ENCODE measurements around the gene PCDHGA5. TPM values are rescaled to one million over a fixed set of nuclear protein-coding genes. Genes with fewer than 3 reads are reported as not detected.
"Not testable (repeated sequence)": the region's sequence is repeated elsewhere in the genome, so short reads cannot be mapped to it uniquely, and the experiment has no call there.

The PCDHGA5 gene
- total and polyA plus RNA-seq, 10 donors = 0.04 to 3.1 (median 2.2) TPM; not detected in 1

GRCh38 chr5:141412854-141413539 lies 49.0 kb downstream of the PCDHGA5 start, which contains the start of gene PCDHGA10:
PCDHGA10 (plus strand) TSS chr5:141412987; CDS start chr5:141413176, 189 bp downstream.
- peaks cover 0 to 21% (median 5%) of the 10 kb centered on the region in 6 donors for H3K4me1 ChIP-seq
- H3K36me3 ChIP-seq = peaks cover 0 to 6% (median 0%) of the 10 kb centered on the region in 6 donors
- no peak for DNase-seq
- intact Hi-C loops (cut with DNase I; ENCODE audit: low total_unique reads) = no loop called here
- peaks cover 4 to 98% (median 88%) of the 10 kb centered on the region in 8 donors for H3K9me3 ChIP-seq
- no peak within 1 kb of the TSS for H3K27ac ChIP-seq
- 12 to 16% (median 14%) methylated on average over 25 to 31 of the region's 31 CpGs for WGBS, 5 donors
- TF ChIP-seq CTCF (IDR thresholded peaks at IDR 0.05 in 8 of 11, conservative IDR thresholded peaks at IDR 0.05 in 3 of 11) = peak in 9 of 11 experiments; percentile 3 to 65 (median 44)
- no peak for TF ChIP-seq POLR2A (IDR thresholded peaks at IDR 0.05)
- TF ChIP-seq POLR2AphosphoS5 (IDR thresholded peaks at IDR 0.05) = no peak
- peak within 1 kb of the TSS; percentile 11 to 60 (median 32) for H3K4me3 ChIP-seq
- peaks cover 0 to 99% (median 30%) of the 10 kb centered on the region in 7 donors for H3K27me3 ChIP-seq (replicated peaks in 1 of 7)

GRCh38 chr5:141413540-141414069 lies 49.6 kb downstream of the PCDHGA5 start:
- DNase-seq = no peak
- intact Hi-C loops (cut with DNase I; ENCODE audit: low total_unique reads) = no loop called here
- H3K27me3 ChIP-seq (replicated peaks in 1 of 7) = peaks cover 0 to 99% (median 28%) of the 10 kb centered on the region in 7 donors
- no peak overlapping the region for H3K27ac ChIP-seq
- H3K36me3 ChIP-seq = peaks cover 0 to 6% (median 0%) of the 10 kb centered on the region in 6 donors
- H3K4me3 ChIP-seq = peak overlapping the region; percentile 11 to 60 (median 32)
- WGBS, 5 donors = 15 to 21% (median 17%) methylated on average over 25 of the region's 25 CpGs
- peaks cover 4 to 98% (median 88%) of the 10 kb centered on the region in 8 donors for H3K9me3 ChIP-seq
- H3K4me1 ChIP-seq = peaks cover 0 to 21% (median 5%) of the 10 kb centered on the region in 6 donors
- TF ChIP-seq CTCF (IDR thresholded peaks at IDR 0.05 in 8 of 11, conservative IDR thresholded peaks at IDR 0.05 in 3 of 11) (no peak), POLR2AphosphoS5 (IDR thresholded peaks at IDR 0.05) (no peak), POLR2A (IDR thresholded peaks at IDR 0.05) (no peak)

- H3K27ac ChIP-seq, DNase-seq, H3K36me3 ChIP-seq: not testable (repeated sequence)
- WGBS, 5 donors = 24 to 39% (median 30%) methylated on average over 9 to 46 of the region's 46 CpGs
- Histone ChIP-seq H3K4me3 (peak overlapping the region in 1 of 8 donors; percentile 37), H3K4me1 (peaks cover 0 to 21% (median 5%) of the 10 kb centered on the region in 6 donors), H3K27me3 (replicated peaks in 1 of 7) (peaks cover 0 to 99% (median 29%) of the 10 kb centered on the region in 7 donors), H3K9me3 (peaks cover 3 to 98% (median 88%) of the 10 kb centered on the region in 8 donors)
- intact Hi-C loops (cut with DNase I; ENCODE audit: low total_unique reads) = loop anchor here (5.0 kb wide), 1 partner anchor 148 kb away; no protein-coding TSS in a partner anchor
Measured at GRCh38 chr5:141414548-141415274, 50.7 kb downstream of the PCDHGA5 start.

GRCh38 chr5:141415275-141415618 lies 51.3 kb downstream of the PCDHGA5 start:
- intact Hi-C loops (cut with DNase I; ENCODE audit: low total_unique reads) = loop anchor here (5.0 kb wide), 1 partner anchor 147 kb away; no protein-coding TSS in a partner anchor
- peaks cover 0 to 99% (median 27%) of the 10 kb centered on the region in 7 donors for H3K27me3 ChIP-seq (replicated peaks in 1 of 7)
- 18 to 39% (median 23%) methylated on average over 11 to 24 of the region's 24 CpGs for WGBS, 5 donors

More at GRCh38 chr5:141415275-141415618, 51.3 kb downstream of the PCDHGA5 start:
- Histone ChIP-seq H3K4me1 (peaks cover 0 to 21% (median 5%) of the 10 kb centered on the region in 6 donors), H3K9me3 (peaks cover 2 to 98% (median 88%) of the 10 kb centered on the region in 8 donors), H3K4me3 (peak overlapping the region in 1 of 8 donors; percentile 37)
- H3K27ac ChIP-seq, H3K36me3 ChIP-seq, DNase-seq: not testable (repeated sequence)

Other genes starting within 250 kb of the PCDHGA5 start
Only the 30 nearest of the 36 such genes appear.
- 1 to 10 TPM in 5 of 7 donors, under 1 TPM in 2; 0.40 to 4.9 (median 1.5) TPM for gene PCDHB9, start 177.0 kb upstream of the PCDHGA5 start, total RNA-seq
- under 1 TPM; 0.06 to 0.19 (median 0.09) TPM for gene PCDHB9, start 177.0 kb upstream of the PCDHGA5 start, polyA plus RNA-seq
- 1 to 10 TPM in 4 of 7 donors, under 1 TPM in 3; 0.74 to 2.7 (median 1.4) TPM for gene PCDHB10, start 171.8 kb upstream of the PCDHGA5 start, total RNA-seq
- gene PCDHB10, start 171.8 kb upstream of the PCDHGA5 start, polyA plus RNA-seq = under 1 TPM; 0.09 to 0.26 (median 0.15) TPM
- 1 to 10 TPM in 5 of 7 donors, under 1 TPM in 2; 0.68 to 3.4 (median 1.2) TPM for gene PCDHB11, start 164.5 kb upstream of the PCDHGA5 start, total RNA-seq
- gene PCDHB11, start 164.5 kb upstream of the PCDHGA5 start, polyA plus RNA-seq = under 1 TPM; 0.07 to 0.19 (median 0.14) TPM
- 1 to 10 TPM; 1.1 to 2.4 (median 1.8) TPM for gene PCDHB12, start 155.4 kb upstream of the PCDHGA5 start, total RNA-seq
- gene PCDHB12, start 155.4 kb upstream of the PCDHGA5 start, polyA plus RNA-seq = under 1 TPM; 0.11 to 0.16 (median 0.11) TPM
- gene PCDHB13, start 150.2 kb upstream of the PCDHGA5 start, total RNA-seq = 1 to 10 TPM; 1.4 to 6.8 (median 4.0) TPM
- gene PCDHB13, start 150.2 kb upstream of the PCDHGA5 start, polyA plus RNA-seq = under 1 TPM; 0.09 to 0.38 (median 0.12) TPM
- 1 to 10 TPM; 1.6 to 5.9 (median 2.8) TPM for gene PCDHB14, start 140.8 kb upstream of the PCDHGA5 start, total RNA-seq
- under 1 TPM; 0.27 to 0.93 (median 0.30) TPM for gene PCDHB14, start 140.8 kb upstream of the PCDHGA5 start, polyA plus RNA-seq
- gene PCDHB15, start 118.8 kb upstream of the PCDHGA5 start, total RNA-seq = 1 to 10 TPM; 1.7 to 5.6 (median 3.8) TPM
- 1 to 10 TPM in 1 of 3 donors, under 1 TPM in 2; 0.42 to 1.1 (median 0.72) TPM for gene PCDHB15, start 118.8 kb upstream of the PCDHGA5 start, polyA plus RNA-seq
- gene SLC25A2, start 60.1 kb upstream of the PCDHGA5 start, total RNA-seq = 1 to 10 TPM in 6 of 7 donors, under 1 TPM in 1; 0.57 to 3.0 (median 2.2) TPM
- under 1 TPM; 0.05 to 0.22 (median 0.07) TPM for gene SLC25A2, start 60.1 kb upstream of the PCDHGA5 start, polyA plus RNA-seq
- gene TAF7, start 43.4 kb upstream of the PCDHGA5 start, total RNA-seq = 10 to 100 TPM; 67.6 to 80.6 (median 75.7) TPM
- 100 to 1,000 TPM in 2 of 3 donors, 10 to 100 TPM in 1; 91.1 to 112 (median 111) TPM for gene TAF7, start 43.4 kb upstream of the PCDHGA5 start, polyA plus RNA-seq
- gene PCDHGA1, start 33.6 kb upstream of the PCDHGA5 start, total RNA-seq = under 1 TPM in 6 of 7 donors, not detected in 1; 0.17 to 0.52 (median 0.36) TPM
- under 1 TPM; 0.04 to 0.06 (median 0.06) TPM for gene PCDHGA1, start 33.6 kb upstream of the PCDHGA5 start, polyA plus RNA-seq
- 1 to 10 TPM in 6 of 7 donors, under 1 TPM in 1; 0.84 to 3.9 (median 1.8) TPM for gene PCDHGA2, start 25.4 kb upstream of the PCDHGA5 start, total RNA-seq
- gene PCDHGA2, start 25.4 kb upstream of the PCDHGA5 start, polyA plus RNA-seq = under 1 TPM; 0.04 to 0.19 (median 0.06) TPM
- 1 to 10 TPM in 5 of 7 donors, under 1 TPM in 2; 0.60 to 4.4 (median 2.1) TPM for gene PCDHGA3, start 20.3 kb upstream of the PCDHGA5 start, total RNA-seq
- under 1 TPM in 1 of 3 donors, not detected in 2; 0.22 TPM for gene PCDHGA3, start 20.3 kb upstream of the PCDHGA5 start, polyA plus RNA-seq
- 1 to 10 TPM in 6 of 7 donors, under 1 TPM in 1; 0.87 to 3.7 (median 1.6) TPM for gene PCDHGB1, start 14.1 kb upstream of the PCDHGA5 start, total RNA-seq
- under 1 TPM in 2 of 3 donors, not detected in 1; 0.04 to 0.10 TPM for gene PCDHGB1, start 14.1 kb upstream of the PCDHGA5 start, polyA plus RNA-seq
- 1 to 10 TPM; 1.4 to 4.5 (median 2.7) TPM for gene PCDHGA4, start 9.1 kb upstream of the PCDHGA5 start, total RNA-seq
- under 1 TPM; 0.04 to 0.16 (median 0.05) TPM for gene PCDHGA4, start 9.1 kb upstream of the PCDHGA5 start, polyA plus RNA-seq
- gene PCDHGB2, start 4.2 kb upstream of the PCDHGA5 start, total RNA-seq = 1 to 10 TPM; 1.7 to 4.5 (median 3.5) TPM
- under 1 TPM in 2 of 3 donors, not detected in 1; 0.09 to 0.22 TPM for gene PCDHGB2, start 4.2 kb upstream of the PCDHGA5 start, polyA plus RNA-seq
- gene PCDHGB3, start 6.1 kb downstream of the PCDHGA5 start, total RNA-seq = 1 to 10 TPM; 1.3 to 5.0 (median 3.9) TPM
- gene PCDHGB3, start 6.1 kb downstream of the PCDHGA5 start, polyA plus RNA-seq = under 1 TPM; 0.06 to 0.38 (median 0.09) TPM
- 1 to 10 TPM; 2.2 to 5.0 (median 4.2) TPM for gene PCDHGA6, start 9.7 kb downstream of the PCDHGA5 start, total RNA-seq
- under 1 TPM; 0.35 to 0.58 (median 0.54) TPM for gene PCDHGA6, start 9.7 kb downstream of the PCDHGA5 start, polyA plus RNA-seq
- 1 to 10 TPM; 1.2 to 5.4 (median 2.0) TPM for gene PCDHGA7, start 18.6 kb downstream of the PCDHGA5 start, total RNA-seq
- under 1 TPM; 0.18 to 0.29 (median 0.22) TPM for gene PCDHGA7, start 18.6 kb downstream of the PCDHGA5 start, polyA plus RNA-seq
- gene PCDHGB4, start 23.5 kb downstream of the PCDHGA5 start, total RNA-seq = 1 to 10 TPM; 1.6 to 3.9 (median 3.0) TPM
- gene PCDHGB4, start 23.5 kb downstream of the PCDHGA5 start, polyA plus RNA-seq = under 1 TPM; 0.02 to 0.29 (median 0.14) TPM
- gene PCDHGA8, start 28.5 kb downstream of the PCDHGA5 start, total RNA-seq = 1 to 10 TPM in 6 of 7 donors, under 1 TPM in 1; 0.70 to 3.9 (median 2.1) TPM
- under 1 TPM in 2 of 3 donors, not detected in 1; 0.04 to 0.13 TPM for gene PCDHGA8, start 28.5 kb downstream of the PCDHGA5 start, polyA plus RNA-seq
- gene PCDHGB5, start 33.8 kb downstream of the PCDHGA5 start, total RNA-seq = 1 to 10 TPM; 3.9 to 8.0 (median 5.6) TPM
- under 1 TPM; 0.07 to 0.32 (median 0.17) TPM for gene PCDHGB5, start 33.8 kb downstream of the PCDHGA5 start, polyA plus RNA-seq
- 1 to 10 TPM; 2.6 to 9.6 (median 4.7) TPM for gene PCDHGA9, start 38.6 kb downstream of the PCDHGA5 start, total RNA-seq
- under 1 TPM in 2 of 3 donors, not detected in 1; 0.11 to 0.29 TPM for gene PCDHGA9, start 38.6 kb downstream of the PCDHGA5 start, polyA plus RNA-seq
- 1 to 10 TPM; 3.1 to 6.8 (median 5.2) TPM for gene PCDHGB6, start 43.9 kb downstream of the PCDHGA5 start, total RNA-seq
- under 1 TPM; 0.13 to 0.42 (median 0.20) TPM for gene PCDHGB6, start 43.9 kb downstream of the PCDHGA5 start, polyA plus RNA-seq
- gene PCDHGA10, start 48.8 kb downstream of the PCDHGA5 start, total RNA-seq = 1 to 10 TPM; 2.5 to 6.9 (median 4.6) TPM
- under 1 TPM; 0.15 to 0.35 (median 0.17) TPM for gene PCDHGA10, start 48.8 kb downstream of the PCDHGA5 start, polyA plus RNA-seq
- gene PCDHGB7, start 53.5 kb downstream of the PCDHGA5 start, total RNA-seq = 10 to 100 TPM in 2 of 7 donors, 1 to 10 TPM in 5; 5.7 to 11.9 (median 8.1) TPM
- gene PCDHGB7, start 53.5 kb downstream of the PCDHGA5 start, polyA plus RNA-seq = under 1 TPM; 0.14 to 0.42 (median 0.15) TPM
- gene PCDHGA11, start 56.9 kb downstream of the PCDHGA5 start, total RNA-seq = 1 to 10 TPM; 1.8 to 5.7 (median 3.2) TPM
- under 1 TPM; 0.13 to 0.26 (median 0.18) TPM for gene PCDHGA11, start 56.9 kb downstream of the PCDHGA5 start, polyA plus RNA-seq
- 1 to 10 TPM; 3.3 to 6.3 (median 5.4) TPM for gene PCDHGA12, start 66.3 kb downstream of the PCDHGA5 start, total RNA-seq
- gene PCDHGA12, start 66.3 kb downstream of the PCDHGA5 start, polyA plus RNA-seq = under 1 TPM; 0.02 to 0.54 (median 0.12) TPM
- gene PCDHGC3, start 111.8 kb downstream of the PCDHGA5 start, total RNA-seq = 10 to 100 TPM; 10.7 to 26.7 (median 22.5) TPM
- gene PCDHGC3, start 111.8 kb downstream of the PCDHGA5 start, polyA plus RNA-seq = 10 to 100 TPM in 2 of 3 donors, 1 to 10 TPM in 1; 7.0 to 12.7 (median 10.3) TPM
- gene PCDHGC4, start 120.9 kb downstream of the PCDHGA5 start, total RNA-seq = 1 to 10 TPM; 1.3 to 3.9 (median 2.6) TPM
- gene PCDHGC4, start 120.9 kb downstream of the PCDHGA5 start, polyA plus RNA-seq = under 1 TPM in 2 of 3 donors, not detected in 1; 0.03 TPM
- gene PCDHGC5, start 124.9 kb downstream of the PCDHGA5 start, total RNA-seq = 1 to 10 TPM in 5 of 7 donors, under 1 TPM in 2; 0.93 to 2.5 (median 1.2) TPM
- gene PCDHGC5, start 124.9 kb downstream of the PCDHGA5 start, polyA plus RNA-seq = under 1 TPM in 2 of 3 donors, not detected in 1; 0.02 to 0.10 TPM

All from spleen (tissue), 11 donors.